Fibroblast of pulmonary artery (primary cell): ENCODE results near the gene HOXD13.

Source experiments
- DNase-seq: peaks from one replicate; pipeline ENCODE4 v3.0.0-alpha.2; 2010; ENCODE audit warnings: low read depth
- H3K4me3 ChIP-seq: replicated peaks from 2 replicates; pipeline ENCODE4 v1.5.1; 2011; ENCODE audit warnings: low read depth, mild to moderate bottlenecking, control low read depth, low read length, moderate library complexity
- TF ChIP-seq, protein P1 (sequence below): IDR thresholded peaks from 2 replicates; pipeline ENCODE4 v1.5.1; 2011; ENCODE audit warnings: mild to moderate bottlenecking, control low read depth, low read length, inconsistent platforms; ENCODE audit errors: missing control alignments

The HOXD13 gene

DNA sequence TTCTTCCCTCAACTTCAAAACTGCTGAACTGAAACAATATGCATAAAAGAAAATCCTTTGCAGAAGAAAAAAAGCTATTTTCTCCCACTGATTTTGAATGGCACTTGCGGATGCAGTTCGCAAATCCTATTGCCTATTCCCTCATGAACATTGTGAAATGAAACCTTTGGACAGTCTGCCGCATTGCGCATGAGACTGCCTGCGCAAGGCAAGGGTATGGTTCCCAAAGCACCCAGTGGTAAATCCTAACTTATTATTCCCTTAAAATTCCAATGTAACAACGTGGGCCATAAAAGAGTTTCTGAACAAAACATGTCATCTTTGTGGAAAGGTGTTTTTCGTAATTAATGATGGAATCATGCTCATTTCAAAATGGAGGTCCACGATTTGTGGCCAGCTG lies 45.4 kb downstream of the HOXD13 start:
- TF ChIP-seq, protein P1, sequence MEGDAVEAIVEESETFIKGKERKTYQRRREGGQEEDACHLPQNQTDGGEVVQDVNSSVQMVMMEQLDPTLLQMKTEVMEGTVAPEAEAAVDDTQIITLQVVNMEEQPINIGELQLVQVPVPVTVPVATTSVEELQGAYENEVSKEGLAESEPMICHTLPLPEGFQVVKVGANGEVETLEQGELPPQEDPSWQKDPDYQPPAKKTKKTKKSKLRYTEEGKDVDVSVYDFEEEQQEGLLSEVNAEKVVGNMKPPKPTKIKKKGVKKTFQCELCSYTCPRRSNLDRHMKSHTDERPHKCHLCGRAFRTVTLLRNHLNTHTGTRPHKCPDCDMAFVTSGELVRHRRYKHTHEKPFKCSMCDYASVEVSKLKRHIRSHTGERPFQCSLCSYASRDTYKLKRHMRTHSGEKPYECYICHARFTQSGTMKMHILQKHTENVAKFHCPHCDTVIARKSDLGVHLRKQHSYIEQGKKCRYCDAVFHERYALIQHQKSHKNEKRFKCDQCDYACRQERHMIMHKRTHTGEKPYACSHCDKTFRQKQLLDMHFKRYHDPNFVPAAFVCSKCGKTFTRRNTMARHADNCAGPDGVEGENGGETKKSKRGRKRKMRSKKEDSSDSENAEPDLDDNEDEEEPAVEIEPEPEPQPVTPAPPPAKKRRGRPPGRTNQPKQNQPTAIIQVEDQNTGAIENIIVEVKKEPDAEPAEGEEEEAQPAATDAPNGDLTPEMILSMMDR, result no peak
- no peak overlapping the region for H3K4me3 ChIP-seq
- DNase-seq, result no peak

- TF ChIP-seq, protein P1, result no peak
- H3K4me3 ChIP-seq, result no peak overlapping the region
- no peak for DNase-seq
Observed at GRCh38 chr2:176138526-176138922, 46.0 kb downstream of the HOXD13 start.

DNA sequence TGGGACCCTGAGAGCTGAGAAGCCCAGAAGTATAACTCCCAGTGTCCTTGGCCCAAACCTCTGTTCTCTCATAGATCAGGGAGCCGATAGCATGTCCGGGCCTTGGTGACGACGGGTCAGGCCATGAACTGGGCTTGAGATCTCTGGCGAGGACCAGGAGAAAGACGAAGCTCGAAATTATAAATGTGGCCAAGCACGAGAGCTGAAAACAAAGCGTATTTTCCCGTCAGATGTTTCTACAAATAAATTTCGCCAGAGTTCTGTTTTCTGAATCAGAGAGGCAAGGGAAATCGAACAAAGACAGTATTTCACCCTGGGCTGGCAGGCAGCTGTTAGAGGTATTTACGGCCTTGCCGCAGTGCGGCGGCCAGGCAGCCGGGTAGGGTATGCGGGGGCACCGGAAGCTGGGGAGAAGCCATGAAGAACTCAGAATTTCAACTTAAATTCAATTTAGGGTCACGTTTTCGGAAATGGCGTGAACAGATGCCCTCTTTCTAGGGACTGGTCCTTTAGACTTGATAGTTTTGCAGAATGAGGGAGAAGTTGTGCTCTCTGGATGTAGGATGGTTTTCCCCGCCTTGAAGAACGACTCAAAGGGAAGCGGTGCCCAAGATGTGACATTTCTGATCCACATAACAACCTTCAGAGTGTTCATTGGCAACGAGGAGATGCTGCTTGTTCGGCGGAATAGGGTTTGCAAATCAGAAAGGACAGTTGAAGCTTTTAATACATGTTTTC lies 46.6 kb downstream of the HOXD13 start:
- no peak for DNase-seq
- TF ChIP-seq, protein P1, result no peak
- no peak overlapping the region for H3K4me3 ChIP-seq

DNA sequence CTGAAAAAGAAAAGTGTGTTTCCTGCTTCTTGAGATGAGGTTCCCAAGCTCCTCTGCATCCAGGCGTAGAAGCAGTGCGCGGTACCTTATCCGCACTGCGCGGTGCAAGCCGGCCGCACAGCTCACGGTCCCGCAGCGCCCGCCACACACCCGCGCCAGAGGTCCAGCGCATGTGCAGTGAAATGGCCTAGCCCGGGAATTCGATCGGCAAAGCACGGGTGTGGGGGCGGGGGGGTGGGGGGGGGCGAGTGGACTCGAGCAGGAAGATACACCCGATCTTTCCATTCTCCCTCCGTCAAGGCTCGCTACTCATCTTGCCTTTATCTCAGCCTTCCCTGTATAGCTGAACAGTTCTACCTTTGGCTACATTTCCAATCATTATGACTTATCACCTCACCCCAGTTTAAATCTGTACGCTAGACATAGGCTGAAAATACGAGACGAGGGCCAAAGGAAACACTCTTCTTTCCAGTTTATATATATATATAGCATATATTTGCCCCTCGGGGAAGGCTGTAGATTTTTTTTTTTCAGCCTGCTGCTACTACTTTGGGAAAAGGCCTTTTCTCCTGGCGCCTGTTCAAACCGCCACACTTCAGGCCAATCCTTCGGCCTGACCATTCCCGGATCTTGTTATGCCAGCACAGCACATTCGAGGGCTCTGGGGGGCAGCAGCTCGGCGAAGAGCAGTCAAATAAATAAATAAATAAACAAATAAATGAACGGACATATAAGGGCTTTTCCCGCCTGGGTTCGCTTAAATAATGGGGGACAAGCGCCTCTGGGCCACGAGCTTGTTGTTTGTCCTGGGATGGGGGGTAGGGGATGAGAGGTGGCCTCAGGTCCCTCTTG lies 47.4 kb downstream of the HOXD13 start:
- TF ChIP-seq, protein P1, result no peak
- DNase-seq, result no peak
- H3K4me3 ChIP-seq, result peak overlapping the region; percentile 53

- H3K4me3 ChIP-seq, result peak overlapping the region; percentile 53
- peak; percentile 62 for DNase-seq
- TF ChIP-seq, protein P1, result peak; percentile 61
Observed at GRCh38 chr2:176140513-176141317, 48.2 kb downstream of the HOXD13 start.

- DNase-seq, result no peak
- TF ChIP-seq, protein P1, result no peak
Observed at GRCh38 chr2:176142281-176142680, 49.8 kb downstream of the HOXD13 start.

More at GRCh38 chr2:176142281-176142680, 49.8 kb downstream of the HOXD13 start:
- H3K4me3 ChIP-seq, result no peak overlapping the region
